Neutrophil (primary cell): ENCODE measurements around the gene RNF40.

Source experiments
- H3K27ac ChIP-seq: fragments of 200-600 bp; sonication (generic); 2 replicates; pipeline ENCODE4 v1.5.1; 2016; ENCODE audit warnings: mild to moderate bottlenecking, moderate library complexity
- H3K27me3 ChIP-seq: fragments of 200-600 bp; sonication (generic); 2 replicates; pipeline ENCODE4 v1.6.0; 2016; ENCODE audit warnings: mild to moderate bottlenecking
- H3K36me3 ChIP-seq: fragments of 200-600 bp; sonication (generic); 2 replicates; pipeline ENCODE4 v1.5.1; 2017
- H3K4me1 ChIP-seq, 2 experiments: fragments of 200-600 bp in 1 of 2; sonication (generic) in 1 of 2; 1 replicate in 1 of 2; 2 replicates in 1 of 2; pipeline versions ENCODE4 v1.5.1 to v1.6.1; 2013 to 2016; ENCODE audit warnings: low read depth in 1 of 2, low read length in 1 of 2, mild to moderate bottlenecking in 1 of 2, moderate library complexity in 1 of 2; ENCODE audit not compliant: control insufficient read depth in 1 of 2, insufficient read depth in 1 of 2
- H3K4me3 ChIP-seq, 2 experiments: fragments of 200-600 bp in 1 of 2; sonication (generic) in 1 of 2; 1 replicate in 1 of 2; 2 replicates in 1 of 2; pipeline ENCODE4 v1.5.1; 2013 to 2016; ENCODE audit warnings: low read depth in 1 of 2, low read length in 1 of 2, mild to moderate bottlenecking in 1 of 2, moderate library complexity in 1 of 2
- H3K9me3 ChIP-seq: fragments of 200-600 bp; sonication (generic); 2 replicates; pipeline ENCODE4 v1.5.1; 2016
- CTCF ChIP-seq: fragments of 200-600 bp; sonication (generic); IDR thresholded peaks from 2 replicates; pipeline ENCODE4 v1.5.1; 2016; ENCODE audit warnings: antibody characterized with exemption

RNF40 gene

GRCh38 chr16:30743716-30744115 lies 18.4 kb upstream of the RNF40 start:
- TF ChIP-seq CTCF: no peak
- no peaks in the 10 kb centered on the region for H3K9me3 ChIP-seq
- peaks cover 53% of the 10 kb centered on the region for H3K36me3 ChIP-seq
- H3K27me3 ChIP-seq: no peaks in the 10 kb centered on the region
- H3K4me1 ChIP-seq: peaks cover 8 to 13% of the 10 kb centered on the region in 2 experiments
- no peak overlapping the region for H3K4me3 ChIP-seq
- peak overlapping the region; percentile 50 for H3K27ac ChIP-seq

GRCh38 chr16:30744183-30744582 lies 17.9 kb upstream of the RNF40 start:
- Histone ChIP-seq H3K27ac (peak overlapping the region; percentile 50), H3K4me3 (no peak overlapping the region), H3K36me3 (peaks cover 48% of the 10 kb centered on the region), H3K9me3 (no peaks in the 10 kb centered on the region), H3K27me3 (no peaks in the 10 kb centered on the region), H3K4me1 (peaks cover 10 to 13% of the 10 kb centered on the region in 2 experiments)
- TF ChIP-seq CTCF: no peak

DNA sequence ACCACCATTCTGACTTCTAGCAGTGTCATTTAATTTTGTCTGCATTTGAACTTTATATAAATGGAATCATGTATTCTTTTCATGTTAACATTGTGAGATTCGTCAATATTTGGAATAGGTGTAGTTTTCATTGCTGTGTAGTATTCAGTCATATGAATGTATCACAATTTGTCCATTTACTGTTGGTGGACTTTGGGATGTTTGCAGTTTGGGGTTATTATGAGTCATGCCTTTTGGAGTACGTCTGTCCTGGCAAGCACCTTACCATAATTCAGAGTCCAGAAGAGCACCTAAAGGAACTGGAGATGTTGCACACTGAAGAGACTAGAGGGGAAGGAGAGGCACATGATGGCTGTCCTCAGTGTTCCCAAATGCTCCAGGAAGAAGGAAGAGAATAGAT lies 17.0 kb upstream of the RNF40 start:
- Histone ChIP-seq H3K27me3 (no peaks in the 10 kb centered on the region), H3K4me1 (peaks cover 18% of the 10 kb centered on the region in 2 experiments), H3K36me3 (peaks cover 42% of the 10 kb centered on the region), H3K4me3 (no peak overlapping the region), H3K27ac (peak overlapping the region; percentile 50), H3K9me3 (no peaks in the 10 kb centered on the region)
- TF ChIP-seq CTCF: no peak

GRCh38 chr16:30746638-30747175 lies 15.4 kb upstream of the RNF40 start:
- H3K4me1 ChIP-seq: peaks cover 18% of the 10 kb centered on the region in 2 experiments
- H3K9me3 ChIP-seq: no peaks in the 10 kb centered on the region
- no peak overlapping the region for H3K4me3 ChIP-seq
- no peaks in the 10 kb centered on the region for H3K27me3 ChIP-seq
- peaks cover 50% of the 10 kb centered on the region for H3K36me3 ChIP-seq
- peak overlapping the region; percentile 84 for H3K27ac ChIP-seq
- no peak for TF ChIP-seq CTCF

GRCh38 chr16:30747331-30747730 lies 14.8 kb upstream of the RNF40 start:
- H3K27ac ChIP-seq: peak overlapping the region; percentile 84
- no peak for TF ChIP-seq CTCF
- peaks cover 18% of the 10 kb centered on the region in 2 experiments for H3K4me1 ChIP-seq
- H3K27me3 ChIP-seq: no peaks in the 10 kb centered on the region
- no peaks in the 10 kb centered on the region for H3K9me3 ChIP-seq
- peaks cover 50% of the 10 kb centered on the region for H3K36me3 ChIP-seq
- peak overlapping the region; percentile 77 to 96 for H3K4me3 ChIP-seq
